ENCODE results near the gene GARS1.

GARS1 gene

GRCh38 chr7:30656006-30656957 lies 61.6 kb downstream of the GARS1 start:
- no peak for DNase-seq

- no peak for DNase-seq
These were observed 62.5 kb downstream of the GARS1 start for GRCh38 chr7:30657131-30657530.

GRCh38 chr7:30658479-30659074 lies 63.9 kb downstream of the GARS1 start:
- no peak for DNase-seq

- DNase-seq, result no peak
These were observed 64.6 kb downstream of the GARS1 start for GRCh38 chr7:30659312-30659711.

GRCh38 chr7:30660331-30661255 lies 65.9 kb downstream of the GARS1 start:
- no peak for DNase-seq

- no peak for DNase-seq
These were observed 67.2 kb downstream of the GARS1 start for GRCh38 chr7:30661926-30662325.

GRCh38 chr7:30662431-30662939 lies 67.8 kb downstream of the GARS1 start:
- DNase-seq, result no peak

- DNase-seq, result no peak
These were observed 68.7 kb downstream of the GARS1 start for GRCh38 chr7:30663414-30663813.

- DNase-seq, result no peak
These were observed 69.7 kb downstream of the GARS1 start for GRCh38 chr7:30664184-30664885.

GRCh38 chr7:30665043-30665442 lies 70.4 kb downstream of the GARS1 start:
- no peak for DNase-seq

- DNase-seq, result no peak
These were observed 70.8 kb downstream of the GARS1 start for GRCh38 chr7:30665449-30665848.

- DNase-seq, result no peak
These were observed 72.5 kb downstream of the GARS1 start for GRCh38 chr7:30667172-30667571.

GRCh38 chr7:30668102-30668501 lies 73.4 kb downstream of the GARS1 start:
- DNase-seq, result no peak

- DNase-seq, result no peak
These were observed 77.3 kb downstream of the GARS1 start for GRCh38 chr7:30671793-30672465.

- no peak for DNase-seq
These were observed 79.7 kb downstream of the GARS1 start for GRCh38 chr7:30674420-30674819.

GRCh38 chr7:30674876-30675275 lies 80.2 kb downstream of the GARS1 start:
- DNase-seq, result no peak

GRCh38 chr7:30678805-30679204 lies 84.1 kb downstream of the GARS1 start:
- DNase-seq, result no peak

GRCh38 chr7:30679664-30680063 lies 85.0 kb downstream of the GARS1 start:
- DNase-seq, result no peak

- no peak for DNase-seq
These were observed 86.7 kb downstream of the GARS1 start for GRCh38 chr7:30681331-30681797.

GRCh38 chr7:30681815-30682211 lies 87.1 kb downstream of the GARS1 start:
- no peak for DNase-seq
